Raji (cell line): ENCODE results near the gene RAD23A.

Source experiments
- POLR2A ChIP-seq: IDR thresholded peaks from 2 replicates; pipeline ENCODE4 v1.6.1; 2011; ENCODE audit warnings: low read depth, low read length, control low read depth; ENCODE audit not compliant: insufficient read depth

Gene RAD23A

DNA sequence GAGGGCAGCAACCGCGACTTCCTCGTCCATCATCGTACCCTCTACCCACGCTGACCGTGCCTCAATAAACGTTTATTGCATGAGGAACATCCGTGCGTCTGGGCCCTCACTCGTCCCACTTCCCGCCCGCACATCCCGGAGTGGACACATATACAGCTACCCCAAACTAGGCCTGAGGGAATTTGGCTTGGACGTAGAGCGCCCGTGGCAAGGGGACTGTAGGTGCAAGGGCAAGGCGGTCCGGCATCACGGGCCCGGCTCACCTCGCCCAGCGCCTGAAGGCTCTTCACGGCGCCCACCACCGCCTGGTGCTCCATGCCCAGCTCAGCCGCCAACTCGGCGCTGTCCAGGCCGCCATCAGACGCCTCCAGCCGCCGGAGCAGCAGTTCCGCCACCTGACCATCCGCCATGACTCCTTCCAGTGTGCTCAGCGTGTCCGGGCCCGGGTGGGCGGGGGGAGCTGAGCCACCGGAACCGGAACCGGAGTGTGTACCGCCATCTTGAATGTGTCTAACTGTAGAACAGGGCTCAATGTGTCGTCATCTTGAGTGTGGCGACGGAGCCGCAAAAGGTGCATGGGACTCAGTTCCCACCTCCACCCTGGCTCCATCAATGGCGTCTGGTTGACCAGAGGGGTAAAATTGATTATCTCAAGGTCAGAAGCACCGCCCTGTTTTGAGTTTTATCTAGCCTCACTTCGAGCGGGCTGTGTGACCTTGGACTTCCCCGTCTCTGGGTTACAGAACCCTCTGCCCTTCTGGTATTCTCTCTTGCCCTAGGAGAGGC, 12.2 kb upstream of the RAD23A start, which contains the start of gene FARSA:
Gene FARSA (minus strand): TSS at position 425 of the 786 bp plus-strand sequence. CDS start 15 bp downstream, at position 410.
- peak; percentile 97 for TF ChIP-seq POLR2A

DNA sequence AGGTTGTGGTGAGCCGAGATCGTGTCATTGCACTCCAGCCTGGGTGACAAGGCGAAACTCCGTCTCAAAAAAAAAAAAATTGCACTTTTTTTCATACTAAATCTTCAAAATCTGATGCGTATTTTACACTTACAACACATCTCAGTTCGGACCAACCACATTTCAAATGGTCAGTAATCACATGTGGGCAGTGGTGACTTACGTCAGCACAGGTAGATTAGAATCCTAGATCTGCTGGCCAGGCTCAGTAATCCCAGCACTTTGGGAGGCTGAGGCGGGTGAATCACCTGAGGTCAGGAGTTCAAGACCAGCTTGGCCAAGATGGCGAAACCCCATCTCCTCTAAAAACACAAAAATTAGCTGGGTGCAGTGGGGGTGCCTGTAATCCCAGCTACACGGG, 10.6 kb upstream of the RAD23A start:
- TF ChIP-seq POLR2A, result no peak

DNA sequence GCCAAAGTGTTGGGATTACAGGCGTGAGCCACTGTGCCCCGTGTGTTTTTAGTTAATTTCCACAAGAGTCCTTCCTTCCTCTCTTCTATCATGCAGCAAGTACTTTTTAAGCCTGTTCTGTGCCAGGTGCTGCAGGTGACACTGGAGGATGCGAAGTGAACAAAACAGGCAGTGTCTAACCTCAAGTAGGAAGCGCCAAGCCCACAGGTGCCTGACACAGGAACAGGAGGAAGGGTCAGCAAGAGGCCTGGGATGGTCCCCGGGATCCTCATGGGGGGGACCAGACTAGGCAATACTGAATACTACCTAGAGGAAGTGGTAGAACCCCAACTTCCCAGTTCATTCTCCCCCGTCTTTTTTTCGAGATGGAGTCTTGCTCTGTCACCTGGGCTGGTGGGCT, 9.1 kb upstream of the RAD23A start:
- no peak for TF ChIP-seq POLR2A

DNA sequence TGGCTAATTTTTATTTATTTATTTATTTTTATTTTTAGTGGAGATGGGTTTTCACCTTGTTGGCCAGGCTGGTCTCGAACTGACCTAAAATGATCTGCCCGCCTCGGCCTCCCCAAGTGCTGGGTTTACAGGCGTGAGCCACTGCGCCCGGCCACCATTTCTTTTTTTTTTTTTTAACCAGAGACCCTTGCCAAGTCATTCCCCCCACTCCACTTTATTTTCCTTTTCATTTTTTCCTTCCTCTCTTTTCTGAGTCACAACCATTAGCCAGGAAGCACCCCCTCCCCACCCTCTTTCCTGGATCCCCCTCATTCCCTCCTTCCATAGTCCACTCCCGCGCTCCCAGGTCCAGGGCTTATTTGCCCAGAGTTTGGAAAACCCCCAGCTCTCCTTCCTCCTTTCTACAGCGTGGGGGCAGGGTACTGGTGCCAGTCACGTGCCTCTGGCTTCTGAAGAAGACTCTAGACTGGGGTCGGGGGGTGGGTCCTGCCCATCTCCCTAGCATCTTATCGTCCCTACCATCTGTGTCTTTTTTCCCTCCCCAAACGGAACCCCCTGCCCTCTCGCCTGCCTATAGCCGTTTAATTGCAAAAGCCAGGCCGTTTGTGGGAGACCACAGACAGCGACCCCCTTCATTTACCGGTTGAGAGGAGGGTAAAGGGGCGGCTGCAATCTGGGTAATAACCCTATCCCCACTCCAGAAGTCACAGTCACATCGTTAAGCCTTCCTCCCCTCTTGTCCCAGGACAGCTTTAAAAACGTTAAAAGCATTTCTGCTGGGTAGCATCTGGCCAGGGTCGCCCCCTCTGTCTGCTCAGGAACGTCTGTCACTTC, 8.4 kb upstream of the RAD23A start:
- no peak for TF ChIP-seq POLR2A

DNA sequence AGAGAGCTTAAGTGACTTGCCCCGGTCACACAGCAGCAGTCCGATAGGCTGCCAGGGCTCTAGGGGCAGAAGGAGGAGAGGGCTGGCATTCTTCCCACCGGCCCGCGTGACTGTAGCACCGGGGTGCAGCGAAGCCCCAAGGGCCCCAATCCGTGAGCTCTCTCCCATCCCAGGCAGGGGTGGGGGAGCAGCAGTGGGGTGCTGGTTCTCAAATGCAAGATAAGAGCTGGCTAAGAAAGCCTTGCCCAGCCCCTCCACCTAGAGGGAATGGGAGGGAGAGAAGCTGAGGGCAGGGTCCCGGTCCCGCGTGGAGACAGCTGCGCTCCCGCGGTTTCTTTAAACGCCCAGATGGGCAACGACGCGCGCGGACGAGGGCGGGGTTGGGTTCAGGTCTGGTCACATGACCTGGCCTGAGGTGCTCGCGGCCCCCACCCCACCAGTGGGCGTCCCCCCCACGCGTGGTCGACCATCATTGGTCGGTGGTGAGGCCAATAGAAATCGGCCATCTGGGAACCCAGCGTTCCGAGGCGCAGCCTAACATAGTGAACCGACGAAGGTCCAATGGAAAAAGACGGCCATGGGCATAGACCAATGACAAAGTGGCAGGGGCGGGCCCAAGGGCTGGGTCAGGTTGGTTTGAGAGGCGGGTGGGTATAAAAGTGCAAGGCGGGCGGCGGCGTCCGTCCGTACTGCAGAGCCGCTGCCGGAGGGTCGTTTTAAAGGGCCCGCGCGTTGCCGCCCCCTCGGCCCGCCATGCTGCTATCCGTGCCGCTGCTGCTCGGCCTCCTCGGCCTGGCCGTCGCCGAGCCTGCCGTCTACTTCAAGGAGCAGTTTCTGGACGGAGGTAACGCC, 7.5 kb upstream of the RAD23A start, which contains the start of gene CALR:
Gene CALR (plus strand): TSS at position 683 of the 852 bp plus-strand sequence. CDS start 71 bp downstream, at position 754.
- TF ChIP-seq POLR2A, result peak; percentile 98

DNA sequence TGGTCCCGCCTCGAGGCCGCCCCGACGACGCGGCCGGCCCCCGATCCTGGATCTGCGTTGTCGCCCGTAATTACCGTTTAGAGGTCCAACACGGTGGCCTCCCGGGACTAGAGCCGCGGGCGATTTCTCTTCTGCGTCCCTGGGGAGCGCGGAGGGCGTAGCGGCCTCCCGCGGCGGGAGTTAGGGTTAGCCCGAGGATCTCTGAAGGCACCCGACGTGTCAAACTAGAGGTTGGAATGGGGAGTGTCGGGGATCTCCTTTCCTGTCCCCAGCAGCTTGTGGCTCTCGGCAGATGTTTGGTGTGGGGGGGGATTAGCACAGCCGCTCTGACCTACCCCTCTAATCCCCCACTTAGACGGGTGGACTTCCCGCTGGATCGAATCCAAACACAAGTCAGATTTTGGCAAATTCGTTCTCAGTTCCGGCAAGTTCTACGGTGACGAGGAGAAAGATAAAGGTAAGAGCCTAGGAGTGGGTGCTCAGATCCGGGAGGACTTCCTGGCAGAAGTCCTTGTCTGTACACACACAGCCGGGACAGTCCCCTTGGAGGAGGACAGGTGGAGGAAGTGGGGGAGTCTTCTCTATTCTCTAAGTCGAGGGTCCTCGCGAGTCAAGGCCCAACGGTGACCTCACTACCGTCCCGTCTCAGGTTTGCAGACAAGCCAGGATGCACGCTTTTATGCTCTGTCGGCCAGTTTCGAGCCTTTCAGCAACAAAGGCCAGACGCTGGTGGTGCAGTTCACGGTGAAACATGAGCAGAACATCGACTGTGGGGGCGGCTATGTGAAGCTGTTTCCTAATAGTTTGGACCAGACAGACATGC, 6.7 kb upstream of the RAD23A start:
- no peak for TF ChIP-seq POLR2A

DNA sequence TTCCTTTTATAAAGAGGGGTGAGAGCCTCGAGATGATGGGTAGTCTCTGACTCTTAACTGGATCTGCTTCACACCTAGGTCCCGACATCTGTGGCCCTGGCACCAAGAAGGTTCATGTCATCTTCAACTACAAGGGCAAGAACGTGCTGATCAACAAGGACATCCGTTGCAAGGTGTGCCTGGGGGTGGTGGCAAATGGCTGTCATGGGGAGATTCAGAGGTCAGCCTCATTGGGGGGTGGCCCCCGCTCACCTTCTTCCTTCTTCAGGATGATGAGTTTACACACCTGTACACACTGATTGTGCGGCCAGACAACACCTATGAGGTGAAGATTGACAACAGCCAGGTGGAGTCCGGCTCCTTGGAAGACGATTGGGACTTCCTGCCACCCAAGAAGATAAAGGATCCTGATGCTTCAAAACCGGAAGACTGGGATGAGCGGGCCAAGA, 5.7 kb upstream of the RAD23A start:
- TF ChIP-seq POLR2A, result no peak

DNA sequence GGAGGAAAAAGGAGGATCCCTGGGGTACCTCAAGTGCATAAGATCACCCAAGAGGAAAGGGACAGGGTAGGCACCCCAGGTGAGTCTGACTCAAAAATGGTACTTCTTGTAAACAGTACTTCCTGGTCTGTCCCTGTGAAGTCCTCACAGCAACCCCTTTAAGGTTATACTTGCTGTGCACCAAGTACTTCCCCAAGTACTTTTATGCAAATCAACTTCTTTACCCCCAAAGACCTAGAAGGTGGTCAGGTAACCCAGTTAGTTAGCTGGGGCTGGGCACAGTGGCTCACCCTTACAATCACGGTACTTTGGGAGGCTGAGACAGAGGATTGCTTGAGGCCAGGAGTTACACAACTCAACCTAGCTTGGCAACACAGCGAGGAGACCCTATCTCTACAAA, 4.8 kb upstream of the RAD23A start:
- 0 out of 2 replicates have a peak, but pooled peaks have one; percentile 14 for TF ChIP-seq POLR2A

DNA sequence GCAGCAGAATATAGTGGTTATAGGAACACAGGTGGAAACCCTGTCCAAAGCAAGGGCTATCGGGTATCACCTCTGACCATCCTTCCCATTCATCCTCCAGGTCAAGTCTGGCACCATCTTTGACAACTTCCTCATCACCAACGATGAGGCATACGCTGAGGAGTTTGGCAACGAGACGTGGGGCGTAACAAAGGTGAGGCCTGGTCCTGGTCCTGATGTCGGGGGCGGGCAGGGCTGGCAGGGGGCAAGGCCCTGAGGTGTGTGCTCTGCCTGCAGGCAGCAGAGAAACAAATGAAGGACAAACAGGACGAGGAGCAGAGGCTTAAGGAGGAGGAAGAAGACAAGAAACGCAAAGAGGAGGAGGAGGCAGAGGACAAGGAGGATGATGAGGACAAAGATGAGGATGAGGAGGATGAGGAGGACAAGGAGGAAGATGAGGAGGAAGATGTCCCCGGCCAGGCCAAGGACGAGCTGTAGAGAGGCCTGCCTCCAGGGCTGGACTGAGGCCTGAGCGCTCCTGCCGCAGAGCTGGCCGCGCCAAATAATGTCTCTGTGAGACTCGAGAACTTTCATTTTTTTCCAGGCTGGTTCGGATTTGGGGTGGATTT, 2.1 kb upstream of the RAD23A start:
- TF ChIP-seq POLR2A, result no peak

DNA sequence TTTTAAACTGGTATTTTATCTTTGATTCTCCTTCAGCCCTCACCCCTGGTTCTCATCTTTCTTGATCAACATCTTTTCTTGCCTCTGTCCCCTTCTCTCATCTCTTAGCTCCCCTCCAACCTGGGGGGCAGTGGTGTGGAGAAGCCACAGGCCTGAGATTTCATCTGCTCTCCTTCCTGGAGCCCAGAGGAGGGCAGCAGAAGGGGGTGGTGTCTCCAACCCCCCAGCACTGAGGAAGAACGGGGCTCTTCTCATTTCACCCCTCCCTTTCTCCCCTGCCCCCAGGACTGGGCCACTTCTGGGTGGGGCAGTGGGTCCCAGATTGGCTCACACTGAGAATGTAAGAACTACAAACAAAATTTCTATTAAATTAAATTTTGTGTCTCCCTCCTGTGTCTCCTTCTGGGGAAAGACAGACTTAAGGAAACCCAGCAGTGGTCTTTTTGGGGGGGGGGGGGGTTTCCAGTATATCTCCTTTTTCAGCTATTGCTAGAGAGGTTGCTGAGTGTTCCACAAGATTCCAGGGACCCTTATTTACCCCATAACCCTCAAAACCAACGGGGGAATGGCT, 1.5 kb upstream of the RAD23A start:
- no peak for TF ChIP-seq POLR2A

DNA sequence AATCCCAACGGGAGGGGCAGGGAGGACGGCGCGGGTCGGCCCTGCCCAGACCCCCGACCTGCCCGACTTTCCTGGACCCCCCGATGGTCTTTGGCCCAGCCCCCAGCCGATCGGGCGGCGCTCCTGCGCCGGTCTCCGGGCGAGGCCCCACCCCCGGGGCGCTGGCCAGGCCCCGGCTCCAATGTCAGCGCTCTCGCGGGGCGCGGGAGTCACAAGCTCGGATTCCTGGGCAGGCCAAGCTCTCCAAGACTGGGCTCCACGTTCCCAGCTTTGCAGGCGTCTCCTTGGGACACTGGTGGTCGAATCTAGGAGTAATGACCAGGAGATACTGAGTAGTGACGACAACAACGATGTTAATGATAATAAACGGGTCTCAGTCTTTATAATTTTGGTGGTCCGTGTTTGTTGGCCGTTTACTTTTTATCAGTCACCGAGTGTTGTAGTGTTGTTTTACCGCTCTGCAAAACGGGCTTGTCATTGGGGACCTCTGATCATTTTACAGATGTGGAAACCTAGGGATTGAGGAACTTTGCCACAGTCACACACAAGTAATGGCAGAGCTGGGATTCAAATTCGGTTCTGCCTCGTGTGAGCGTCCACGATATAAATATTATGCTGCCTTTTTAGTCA, 545 bp downstream of the RAD23A start:
- no peak for TF ChIP-seq POLR2A

DNA sequence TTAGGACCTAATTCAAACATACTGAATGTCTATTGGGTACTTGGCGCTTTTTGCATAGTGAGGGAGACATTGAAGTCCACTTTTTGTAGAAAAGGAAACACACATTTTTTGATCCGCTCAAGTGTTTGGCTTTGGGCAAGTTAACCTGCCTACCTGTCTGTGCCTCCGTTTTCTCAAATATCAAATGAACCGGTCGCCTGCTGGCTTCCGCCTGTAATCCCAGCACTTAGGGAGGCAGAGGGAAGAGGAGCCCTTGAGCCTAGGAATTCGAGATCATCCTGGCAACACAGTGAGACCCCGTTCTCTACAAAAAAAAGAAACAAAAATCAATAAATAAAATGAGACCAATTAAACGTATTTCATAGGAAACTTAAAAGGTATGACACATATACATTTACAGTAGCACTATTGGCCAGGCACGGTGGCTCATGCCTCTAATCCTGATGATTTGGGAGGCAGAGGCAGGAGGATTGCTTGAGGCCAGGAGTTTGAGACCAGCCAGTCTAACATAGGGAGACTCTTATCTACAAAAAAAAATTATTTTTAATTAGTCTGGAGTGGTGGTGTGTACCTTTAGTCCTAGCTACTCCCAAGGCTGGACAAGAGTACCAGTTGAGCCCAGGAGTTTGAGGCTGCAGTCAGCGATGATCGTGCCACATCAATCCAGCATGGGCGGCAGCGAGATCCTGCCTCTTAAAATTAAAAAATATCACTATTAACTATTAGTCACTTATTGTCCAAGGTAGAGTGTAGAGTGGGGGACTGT, 1.3 kb downstream of the RAD23A start:
- TF ChIP-seq POLR2A, result no peak
